ENCODE data around the gene IRX2. TPM values are rescaled to one million over a fixed set of nuclear protein-coding genes. Genes with fewer than 3 reads are reported as not detected.
A peak's percentile ranks its signal among the peaks of the same experiment; 100 is the strongest.

Gene IRX2
- total and polyA plus RNA-seq, 2 of the 8 experiments (the other 6 are each of a cell fraction or from before 2014, with no cell fraction given) = 23.4 to 40.4 TPM

DNA sequence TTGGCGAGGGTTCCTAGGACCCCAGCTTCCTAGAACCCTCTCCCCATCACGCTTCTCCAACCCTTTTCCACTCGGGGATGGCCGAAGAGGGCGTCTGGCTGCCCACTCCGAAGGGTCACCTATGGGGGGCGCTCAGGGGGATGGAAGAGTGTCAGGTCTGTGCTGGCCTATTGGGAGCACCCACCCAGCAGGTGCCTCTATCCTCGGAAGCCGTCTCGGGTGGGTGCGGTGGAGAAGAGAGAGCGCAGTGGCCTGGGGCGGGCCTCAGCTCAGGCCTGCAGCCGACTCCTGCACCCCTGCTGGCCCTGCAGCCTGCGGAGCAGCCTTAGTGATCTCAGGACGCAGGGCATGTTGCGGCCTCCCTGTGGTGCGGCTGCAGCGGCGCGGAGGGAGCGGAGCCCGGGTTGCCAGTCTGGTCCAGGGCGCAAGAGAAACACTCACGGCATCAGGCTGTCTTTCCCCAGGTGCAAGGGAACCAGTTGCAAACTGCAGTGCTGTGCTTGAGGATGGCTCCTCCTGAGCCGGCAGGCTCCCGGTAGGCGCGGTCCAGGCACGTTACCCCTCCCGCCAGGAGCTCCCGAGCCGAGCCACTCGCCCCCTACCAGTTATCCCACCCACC lies 1.5 kb upstream of the IRX2 start (continued):
- TF ChIP-seq EZH2 (IDR thresholded peaks at IDR 0.05; ENCODE audit: low read depth, low read length, severe bottlenecking) (peak; percentile 51), TEAD4 (IDR thresholded peaks at IDR 0.05; ENCODE audit: low read depth, low read length) (peak; percentile 29; the same call in 1 of the 2 replicates), TAF7 (optimal IDR thresholded peaks at IDR 0.05; ENCODE audit: borderline replicate concordance, low read depth, low read length) (peak; percentile 20), KDM1A (IDR thresholded peaks at IDR 0.05; ENCODE audit: borderline replicate concordance, low read length) (no peak), GTF2F1 (IDR thresholded peaks at IDR 0.05; ENCODE audit: borderline replicate concordance, low read depth, low read length) (no peak), TAF1 (IDR thresholded peaks at IDR 0.05; ENCODE audit: low read depth, low read length) (no peak), PHF8 (conservative IDR thresholded peaks at IDR 0.05; ENCODE audit: low read depth, low read length) (no peak), JUN (IDR thresholded peaks at IDR 0.05; ENCODE audit: low read depth, low read length) (no peak), KDM4A (IDR thresholded peaks at IDR 0.05; ENCODE audit: low read depth, low read length, severe bottlenecking) (no peak), GABPA (IDR thresholded peaks at IDR 0.05; ENCODE audit: borderline replicate concordance, insufficient read depth, low read length) (no peak), POLR2A (IDR thresholded peaks at IDR 0.05; ENCODE audit: control extremely low read depth in 1 of 2, low read depth in 2 of 2, low read length in 2 of 2) (peak in 1 of 2 experiments; percentile 56; a peak in 2 of 3 replicates)
- TF ChIP-seq, protein P1, sequence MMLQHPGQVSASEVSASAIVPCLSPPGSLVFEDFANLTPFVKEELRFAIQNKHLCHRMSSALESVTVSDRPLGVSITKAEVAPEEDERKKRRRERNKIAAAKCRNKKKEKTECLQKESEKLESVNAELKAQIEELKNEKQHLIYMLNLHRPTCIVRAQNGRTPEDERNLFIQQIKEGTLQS (IDR thresholded peaks at IDR 0.05; ENCODE audit: insufficient read depth, low read depth, low read length) = no peak
